Ishikawa (cell line): Measurements from ENCODE around the gene FGGY.

Experiments used
- CREB1 ChIP-seq: IDR thresholded peaks from 2 replicates; pipeline ENCODE4 v1.6.1; 2012; ENCODE audit warnings: low read depth
- EGR1 ChIP-seq: IDR thresholded peaks from 2 replicates; pipeline ENCODE4 v1.6.1; 2012
- EP300 ChIP-seq: IDR thresholded peaks from 2 replicates; pipeline ENCODE4 v1.6.1; 2012; ENCODE audit warnings: borderline replicate concordance
- TF ChIP-seq, protein P1 (sequence below): IDR thresholded peaks from 2 replicates; pipeline ENCODE4 v1.6.1; 2012; ENCODE audit warnings: low read depth, mild to moderate bottlenecking

DNA sequence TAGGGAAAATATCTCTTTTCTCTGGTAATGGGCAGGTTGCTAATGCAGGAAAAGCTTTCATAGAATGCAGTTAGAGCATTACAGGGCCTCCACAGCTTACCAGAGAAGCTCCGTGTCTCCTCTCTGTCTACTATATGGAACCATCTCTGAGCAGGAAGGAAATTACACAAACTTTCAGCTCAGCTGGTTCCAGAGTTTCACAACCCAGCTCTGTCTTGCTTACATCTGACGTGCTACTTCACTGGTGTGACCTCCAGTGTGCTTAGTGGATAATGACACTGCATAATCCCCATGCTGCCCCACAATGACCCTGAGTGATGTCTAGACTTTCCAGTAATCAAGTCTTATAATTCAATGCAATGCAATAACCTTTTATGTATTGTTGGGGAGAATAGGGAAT lies 4.3 kb upstream of the FGGY start:
- no peak for TF ChIP-seq EGR1
- TF ChIP-seq, protein P1, sequence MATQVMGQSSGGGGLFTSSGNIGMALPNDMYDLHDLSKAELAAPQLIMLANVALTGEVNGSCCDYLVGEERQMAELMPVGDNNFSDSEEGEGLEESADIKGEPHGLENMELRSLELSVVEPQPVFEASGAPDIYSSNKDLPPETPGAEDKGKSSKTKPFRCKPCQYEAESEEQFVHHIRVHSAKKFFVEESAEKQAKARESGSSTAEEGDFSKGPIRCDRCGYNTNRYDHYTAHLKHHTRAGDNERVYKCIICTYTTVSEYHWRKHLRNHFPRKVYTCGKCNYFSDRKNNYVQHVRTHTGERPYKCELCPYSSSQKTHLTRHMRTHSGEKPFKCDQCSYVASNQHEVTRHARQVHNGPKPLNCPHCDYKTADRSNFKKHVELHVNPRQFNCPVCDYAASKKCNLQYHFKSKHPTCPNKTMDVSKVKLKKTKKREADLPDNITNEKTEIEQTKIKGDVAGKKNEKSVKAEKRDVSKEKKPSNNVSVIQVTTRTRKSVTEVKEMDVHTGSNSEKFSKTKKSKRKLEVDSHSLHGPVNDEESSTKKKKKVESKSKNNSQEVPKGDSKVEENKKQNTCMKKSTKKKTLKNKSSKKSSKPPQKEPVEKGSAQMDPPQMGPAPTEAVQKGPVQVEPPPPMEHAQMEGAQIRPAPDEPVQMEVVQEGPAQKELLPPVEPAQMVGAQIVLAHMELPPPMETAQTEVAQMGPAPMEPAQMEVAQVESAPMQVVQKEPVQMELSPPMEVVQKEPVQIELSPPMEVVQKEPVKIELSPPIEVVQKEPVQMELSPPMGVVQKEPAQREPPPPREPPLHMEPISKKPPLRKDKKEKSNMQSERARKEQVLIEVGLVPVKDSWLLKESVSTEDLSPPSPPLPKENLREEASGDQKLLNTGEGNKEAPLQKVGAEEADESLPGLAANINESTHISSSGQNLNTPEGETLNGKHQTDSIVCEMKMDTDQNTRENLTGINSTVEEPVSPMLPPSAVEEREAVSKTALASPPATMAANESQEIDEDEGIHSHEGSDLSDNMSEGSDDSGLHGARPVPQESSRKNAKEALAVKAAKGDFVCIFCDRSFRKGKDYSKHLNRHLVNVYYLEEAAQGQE = no peak
- TF ChIP-seq EP300 = no peak
- no peak for TF ChIP-seq CREB1
